ENCODE results near the gene WDR83.

GRCh38 chr19:12665671-12666264 is 839 bp upstream of the WDR83 start:
- no peak for TF ChIP-seq CTCF (IDR thresholded peaks at IDR 0.05; ENCODE audit: poor library complexity)
- no peak for TF ChIP-seq EZH2 (IDR thresholded peaks at IDR 0.05; ENCODE audit: borderline replicate concordance)

Data from hepatocyte (in vitro differentiated cells).